Neuronal stem cell (in vitro differentiated cells): ENCODE results near the gene HPCAL1.
A peak's percentile ranks its signal among the peaks of the same experiment; 100 is the strongest.

Experiments
- DNase-seq: peaks from one replicate; pipeline ENCODE4 v3.0.0-alpha.2; 2013; ENCODE audit warnings: low spot score
- H2AFZ ChIP-seq: one replicate; pipeline ENCODE4 v1.6.1; 2013; ENCODE audit warnings: mild to moderate bottlenecking, low read length, inconsistent platforms
- H2AK5ac ChIP-seq: 2 replicates; pipeline ENCODE4 v1.6.1; 2013; ENCODE audit warnings: low read depth, mild to moderate bottlenecking, inconsistent platforms, low read length, moderate library complexity, mixed read lengths
- H2BK120ac ChIP-seq: 2 replicates; pipeline ENCODE4 v1.6.1; 2013; ENCODE audit warnings: low read depth, mild to moderate bottlenecking, inconsistent platforms, low read length, moderate library complexity, mixed read lengths
- H2BK12ac ChIP-seq: one replicate; pipeline ENCODE4 v1.6.1; 2013; ENCODE audit warnings: low read length, inconsistent platforms
- H2BK15ac ChIP-seq: 2 replicates; pipeline ENCODE4 v1.6.1; 2013; ENCODE audit warnings: mild to moderate bottlenecking, low read length, inconsistent platforms, mixed read lengths
- H2BK5ac ChIP-seq: one replicate; pipeline ENCODE4 v1.6.1; 2013; ENCODE audit warnings: inconsistent platforms, mild to moderate bottlenecking, low read length, moderate library complexity
- H3K14ac ChIP-seq: one replicate; pipeline ENCODE4 v1.6.1; 2013; ENCODE audit warnings: low read length, inconsistent platforms
- H3K18ac ChIP-seq: 2 replicates; pipeline ENCODE4 v1.6.1; 2013; ENCODE audit warnings: low read length, inconsistent platforms
- H3K23ac ChIP-seq: 2 replicates; pipeline ENCODE4 v1.6.1; 2013; ENCODE audit warnings: low read depth, mild to moderate bottlenecking, mixed read lengths, low read length, inconsistent platforms; ENCODE audit not compliant: poor library complexity
- H3K27ac ChIP-seq: replicated peaks from 3 replicates; pipeline ENCODE4 v1.5.1; 2013; ENCODE audit warnings: low read length, inconsistent platforms
- H3K27me3 ChIP-seq, 3 experiments: 2 replicates each; pipeline ENCODE4 v1.6.1; 2013; ENCODE audit warnings: low read length in 3 of 3, mild to moderate bottlenecking in 2 of 3, inconsistent platforms in 1 of 3, low read depth in 1 of 3, mixed read lengths in 1 of 3, moderate library complexity in 1 of 3; ENCODE audit not compliant: control insufficient read depth in 3 of 3, insufficient read depth in 3 of 3
- H3K36me3 ChIP-seq, 2 donors: replicated peaks in 1 of 2; 2 replicates each; pipeline ENCODE4 v1.6.1; 2013; ENCODE audit warnings: low read length in 2 of 2; ENCODE audit not compliant: control insufficient read depth in 2 of 2, insufficient read depth in 2 of 2
- H3K4ac ChIP-seq: 2 replicates; pipeline ENCODE4 v1.6.1; 2013; ENCODE audit warnings: inconsistent platforms, mild to moderate bottlenecking, low read length, moderate library complexity
- H3K4me1 ChIP-seq, 2 donors: 1 replicate in 1 of 2; 2 replicates in 1 of 2; pipeline ENCODE4 v1.6.1; 2013; ENCODE audit warnings: low read length in 2 of 2, low read depth in 1 of 2; ENCODE audit not compliant: control insufficient read depth in 2 of 2, insufficient read depth in 1 of 2
- H3K4me2 ChIP-seq: one replicate; pipeline ENCODE4 v1.6.1; 2013; ENCODE audit warnings: mild to moderate bottlenecking, low read length, inconsistent platforms; ENCODE audit not compliant: insufficient read depth, poor library complexity, severe bottlenecking
- H3K4me3 ChIP-seq, 2 donors: 2 replicates each; pipeline ENCODE4 v1.5.1; 2013; ENCODE audit warnings: low read length in 2 of 2, mild to moderate bottlenecking in 2 of 2, inconsistent platforms in 1 of 2, moderate library complexity in 1 of 2
- H3K79me1 ChIP-seq: one replicate; pipeline ENCODE4 v1.6.1; 2013; ENCODE audit warnings: low read depth, mild to moderate bottlenecking, inconsistent platforms, low read length, moderate library complexity
- H3K9ac ChIP-seq: one replicate; pipeline ENCODE4 v1.6.1; 2013; ENCODE audit warnings: mild to moderate bottlenecking, low read depth, low read length, inconsistent platforms; ENCODE audit not compliant: poor library complexity
- H3K9me3 ChIP-seq, 2 donors: replicated peaks in 1 of 2; 2 replicates each; pipeline versions ENCODE3 to v1.6.1; 2013; ENCODE audit warnings: low read length in 2 of 2, mild to moderate bottlenecking in 2 of 2, inconsistent platforms in 1 of 2, low read depth in 1 of 2, mixed read lengths in 1 of 2, moderate library complexity in 1 of 2; ENCODE audit not compliant: control insufficient read depth in 2 of 2, insufficient read depth in 1 of 2
- H4K8ac ChIP-seq: one replicate; pipeline ENCODE4 v1.6.1; 2013; ENCODE audit warnings: low read depth, mild to moderate bottlenecking, inconsistent platforms, low read length, moderate library complexity
- H4K91ac ChIP-seq: one replicate; pipeline ENCODE4 v1.6.1; 2013; ENCODE audit warnings: low read length, low read depth, mild to moderate bottlenecking, inconsistent platforms; ENCODE audit not compliant: poor library complexity
- WGBS, 2 donors: extraction: QIAGEN DNeasy Blood & Tissue Kit; methylation state at CpG; one replicate each; pipeline ENCODE4 v1.1.7; 2013; ENCODE audit warnings: missing lambda C conversion rate in 2 of 2, mixed read lengths in 1 of 2; ENCODE audit not compliant: insufficient read length in 2 of 2, insufficient replicate concordance in 1 of 2; ENCODE audit errors: extremely low coverage in 2 of 2; 5-methylcytosine and 5-hydroxymethylcytosine counted together

The HPCAL1 gene

DNA sequence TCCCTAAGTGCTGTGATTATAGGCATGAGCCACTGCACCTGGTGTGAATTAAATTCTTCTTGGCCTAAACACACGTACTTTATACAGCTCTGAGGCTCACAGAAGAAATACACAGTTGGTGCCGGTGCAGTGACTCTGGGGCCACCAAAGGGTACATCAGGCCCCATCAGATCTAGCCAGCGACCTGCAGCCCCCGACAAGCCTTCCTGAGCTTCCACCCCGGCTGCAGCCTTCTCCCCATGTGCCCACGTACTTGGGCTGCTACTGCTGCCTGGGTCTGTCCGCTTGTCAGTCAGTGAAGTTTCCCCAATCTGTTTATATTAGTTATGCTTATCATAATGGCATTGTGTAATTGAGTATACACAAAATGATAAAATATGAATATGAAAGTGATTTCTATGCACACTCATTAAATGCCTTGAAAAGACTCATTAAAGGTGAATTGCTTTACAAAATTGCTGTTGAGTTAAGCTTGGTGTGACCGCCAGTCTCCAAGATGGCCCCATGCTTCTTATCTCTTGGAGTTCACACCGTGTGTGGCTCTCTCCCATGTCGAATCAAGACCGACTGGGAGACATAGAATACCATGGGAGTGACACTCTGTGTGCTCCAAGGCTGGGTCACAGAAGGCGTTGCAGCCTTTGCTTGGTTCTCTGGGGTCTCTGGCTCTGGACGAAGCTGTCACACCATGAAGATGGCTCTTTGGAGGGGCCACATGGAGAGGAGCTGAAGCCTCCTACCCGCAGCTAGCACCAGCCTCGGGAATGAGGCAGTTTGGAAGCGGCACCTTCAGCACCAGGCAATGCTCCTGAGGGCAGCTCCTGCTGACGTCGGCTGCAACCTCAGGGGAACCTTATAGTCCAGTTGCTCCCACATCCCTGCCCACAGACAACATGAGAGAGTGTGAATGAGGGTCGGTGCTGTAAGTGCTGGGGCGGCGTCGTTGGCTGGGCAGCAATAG is 29.2 kb upstream of the HPCAL1 start:
- H2AK5ac ChIP-seq, result no peak overlapping the region
- peak overlapping the region; percentile 13 for H3K18ac ChIP-seq
- no peak overlapping the region for H3K14ac ChIP-seq
- no peaks in the 10 kb centered on the region for H3K79me1 ChIP-seq
- H3K23ac ChIP-seq, result peak overlapping the region; percentile 37
- peaks cover 0 to 2% of the 10 kb centered on the region in 2 donors for H3K9me3 ChIP-seq
- no peak overlapping the region for H3K9ac ChIP-seq
- no peaks in the 10 kb centered on the region for H3K36me3 ChIP-seq
- no peak overlapping the region for H2AFZ ChIP-seq
- no peak overlapping the region for H3K4me2 ChIP-seq
- no peak overlapping the region for H3K4me3 ChIP-seq
- DNase-seq, result no peak
- no peak overlapping the region for H3K4ac ChIP-seq
- H4K91ac ChIP-seq, result no peak overlapping the region
- H2BK5ac ChIP-seq, result no peak overlapping the region
- H2BK12ac ChIP-seq, result no peak overlapping the region
- H4K8ac ChIP-seq, result no peak overlapping the region
- no peak overlapping the region for H3K27ac ChIP-seq
- H2BK120ac ChIP-seq, result no peak overlapping the region
- H3K4me1 ChIP-seq, result peaks cover 8% of the 10 kb centered on the region in 2 donors
- no peak overlapping the region for H2BK15ac ChIP-seq
- H3K27me3 ChIP-seq, result peaks cover 0 to 7% (median 4%) of the 10 kb centered on the region in 3 experiments
- no CpG with 5 or more reads among the region's 22 CpGs for WGBS, 2 donors

DNA sequence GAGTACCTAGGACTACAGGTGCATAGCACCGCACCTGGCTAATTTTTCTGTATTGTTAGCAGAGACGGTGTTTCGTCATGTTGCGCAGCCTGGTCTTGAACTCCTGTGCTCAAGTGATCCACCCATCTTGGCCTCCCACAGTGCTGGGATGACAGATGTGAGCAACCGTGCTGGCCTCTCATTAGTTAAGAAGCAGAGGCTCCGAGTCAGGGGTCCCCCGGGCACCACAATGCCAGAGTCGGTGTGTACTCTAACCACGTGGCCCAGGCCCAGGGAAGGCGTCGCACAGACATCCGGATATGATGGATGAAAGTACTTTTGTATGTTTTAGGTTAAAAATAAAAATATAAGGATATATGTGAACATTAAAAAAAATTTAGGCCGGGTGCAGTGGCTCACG is 28.3 kb upstream of the HPCAL1 start:
- Histone ChIP-seq H3K9ac (no peak overlapping the region), H3K4me3 (no peak overlapping the region), H2BK15ac (no peak overlapping the region), H3K4me2 (no peak overlapping the region), H3K18ac (no peak overlapping the region), H2BK120ac (peak overlapping the region; percentile 14), H3K23ac (peak overlapping the region; percentile 62), H3K36me3 (no peaks in the 10 kb centered on the region), H3K4me1 (peaks cover 12 to 15% of the 10 kb centered on the region in 2 donors), H3K4ac (no peak overlapping the region), H2AK5ac (no peak overlapping the region), H2BK5ac (no peak overlapping the region), H3K14ac (no peak overlapping the region), H4K91ac (peak overlapping the region; percentile 28), H3K9me3 (peaks cover 0 to 2% of the 10 kb centered on the region in 2 donors), H3K27me3 (peaks cover 0 to 13% (median 6%) of the 10 kb centered on the region in 3 experiments), H4K8ac (no peak overlapping the region), H2AFZ (no peak overlapping the region), H3K79me1 (peaks cover 4% of the 10 kb centered on the region), H3K27ac (no peak overlapping the region), H2BK12ac (peak overlapping the region; percentile 17)
- WGBS, 2 donors, result no CpG with 5 or more reads among the region's 14 CpGs
- no peak for DNase-seq

DNA sequence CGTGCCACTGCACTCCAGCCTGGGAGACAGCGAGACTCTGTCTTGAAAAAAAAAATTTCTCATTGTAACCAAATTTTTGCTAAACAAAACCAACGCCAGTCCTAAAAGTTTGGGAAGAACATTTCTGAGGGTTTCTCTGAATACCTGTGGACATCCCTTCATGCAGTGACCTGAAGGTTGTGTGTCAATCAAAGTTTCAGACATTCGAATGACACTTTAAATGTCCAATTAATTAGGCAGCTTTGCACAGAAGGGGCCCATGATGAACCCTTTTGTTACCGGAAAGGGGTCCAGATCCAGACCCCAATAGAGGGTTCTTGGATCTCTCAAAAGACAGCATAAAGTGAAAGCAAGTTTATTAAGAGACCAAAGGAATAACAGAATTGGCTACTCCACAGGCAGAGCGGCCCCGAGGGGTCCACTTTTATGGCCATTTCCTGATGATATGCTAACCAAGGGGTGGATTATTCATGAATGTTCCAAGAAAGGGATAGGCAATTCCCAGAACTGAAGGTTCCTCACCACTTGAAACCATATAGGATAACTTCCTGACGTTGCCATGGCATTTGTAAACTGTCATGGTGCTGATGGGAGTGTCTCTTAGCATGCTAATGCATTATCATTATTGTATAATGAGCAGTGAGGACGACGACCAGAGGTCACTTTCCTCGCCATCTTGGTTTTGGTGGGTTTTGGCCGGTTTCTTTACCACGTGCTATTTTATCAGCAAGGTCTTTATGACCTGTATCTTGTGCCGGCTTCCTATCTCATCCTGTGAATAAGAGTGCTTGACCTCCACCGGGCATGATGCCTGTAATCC is 27.5 kb upstream of the HPCAL1 start:
- Histone ChIP-seq H3K27ac (no peak overlapping the region), H3K4me1 (peaks cover 12 to 15% of the 10 kb centered on the region in 2 donors), H3K23ac (no peak overlapping the region), H3K9me3 (peaks cover 0 to 2% of the 10 kb centered on the region in 2 donors), H3K4ac (no peak overlapping the region), H2AK5ac (no peak overlapping the region), H2AFZ (no peak overlapping the region), H3K27me3 (peaks cover 0 to 14% (median 6%) of the 10 kb centered on the region in 3 experiments), H2BK120ac (no peak overlapping the region), H2BK15ac (no peak overlapping the region), H2BK12ac (no peak overlapping the region), H3K18ac (no peak overlapping the region), H3K9ac (no peak overlapping the region), H3K79me1 (peaks cover 6% of the 10 kb centered on the region), H4K8ac (no peak overlapping the region), H3K4me3 (no peak overlapping the region), H4K91ac (no peak overlapping the region), H3K4me2 (no peak overlapping the region), H3K14ac (no peak overlapping the region), H3K36me3 (no peaks in the 10 kb centered on the region), H2BK5ac (no peak overlapping the region)
- DNase-seq, result no peak
- no CpG with 5 or more reads among the region's 15 CpGs for WGBS, 2 donors
